GM12801 (cell line): Measurements from ENCODE around the gene MAP3K7CL.

Experiments used
- TF ChIP-seq, protein P1 (sequence below): IDR thresholded peaks from one replicate; pipeline ENCODE4 v1.5.1; 2011; ENCODE audit warnings: control low read depth; ENCODE audit not compliant: insufficient read length; ENCODE audit errors: extremely low read depth

The MAP3K7CL gene, protein sequence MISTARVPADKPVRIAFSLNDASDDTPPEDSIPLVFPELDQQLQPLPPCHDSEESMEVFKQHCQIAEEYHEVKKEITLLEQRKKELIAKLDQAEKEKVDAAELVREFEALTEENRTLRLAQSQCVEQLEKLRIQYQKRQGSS

DNA sequence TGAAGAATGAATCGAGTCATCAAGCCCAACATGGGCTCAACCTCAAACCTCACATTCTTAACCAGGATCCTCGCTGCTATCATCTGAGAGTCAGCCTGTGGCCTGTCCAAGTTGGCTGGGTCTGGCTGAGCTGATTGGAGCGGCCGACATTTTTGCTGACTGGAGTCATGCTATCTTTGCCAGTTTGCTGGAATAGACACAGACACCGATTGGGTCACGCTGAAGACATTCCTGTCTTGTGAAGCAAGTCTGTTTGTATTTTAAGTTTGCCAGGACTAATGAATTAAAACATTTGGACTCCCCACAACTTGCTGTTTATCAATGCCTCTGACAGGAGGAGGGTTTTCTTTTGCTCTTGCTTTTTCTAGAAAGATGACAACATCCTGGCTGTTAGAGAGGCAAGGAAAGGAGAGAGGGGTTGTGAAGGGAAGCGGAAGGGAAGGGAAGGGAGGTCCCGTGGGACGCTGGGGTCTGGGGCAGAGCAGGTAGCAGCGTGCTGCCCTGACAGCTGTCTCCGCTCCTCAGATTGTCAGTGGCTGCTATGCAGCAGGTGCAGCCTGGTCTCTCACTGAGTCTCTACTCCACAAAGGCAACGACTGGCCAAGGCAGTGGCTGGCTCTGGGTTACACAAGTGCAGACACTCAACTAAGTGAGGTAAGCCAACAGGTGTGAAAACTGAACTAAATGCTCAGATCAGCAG, at the start of gene MAP3K7CL:
MAP3K7CL (plus strand) TSS at position 375 of the 700 bp plus-strand sequence. CDS start 2,701 bp downstream, outside the sequence.
- TF ChIP-seq, protein P1, sequence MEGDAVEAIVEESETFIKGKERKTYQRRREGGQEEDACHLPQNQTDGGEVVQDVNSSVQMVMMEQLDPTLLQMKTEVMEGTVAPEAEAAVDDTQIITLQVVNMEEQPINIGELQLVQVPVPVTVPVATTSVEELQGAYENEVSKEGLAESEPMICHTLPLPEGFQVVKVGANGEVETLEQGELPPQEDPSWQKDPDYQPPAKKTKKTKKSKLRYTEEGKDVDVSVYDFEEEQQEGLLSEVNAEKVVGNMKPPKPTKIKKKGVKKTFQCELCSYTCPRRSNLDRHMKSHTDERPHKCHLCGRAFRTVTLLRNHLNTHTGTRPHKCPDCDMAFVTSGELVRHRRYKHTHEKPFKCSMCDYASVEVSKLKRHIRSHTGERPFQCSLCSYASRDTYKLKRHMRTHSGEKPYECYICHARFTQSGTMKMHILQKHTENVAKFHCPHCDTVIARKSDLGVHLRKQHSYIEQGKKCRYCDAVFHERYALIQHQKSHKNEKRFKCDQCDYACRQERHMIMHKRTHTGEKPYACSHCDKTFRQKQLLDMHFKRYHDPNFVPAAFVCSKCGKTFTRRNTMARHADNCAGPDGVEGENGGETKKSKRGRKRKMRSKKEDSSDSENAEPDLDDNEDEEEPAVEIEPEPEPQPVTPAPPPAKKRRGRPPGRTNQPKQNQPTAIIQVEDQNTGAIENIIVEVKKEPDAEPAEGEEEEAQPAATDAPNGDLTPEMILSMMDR = no peak

DNA sequence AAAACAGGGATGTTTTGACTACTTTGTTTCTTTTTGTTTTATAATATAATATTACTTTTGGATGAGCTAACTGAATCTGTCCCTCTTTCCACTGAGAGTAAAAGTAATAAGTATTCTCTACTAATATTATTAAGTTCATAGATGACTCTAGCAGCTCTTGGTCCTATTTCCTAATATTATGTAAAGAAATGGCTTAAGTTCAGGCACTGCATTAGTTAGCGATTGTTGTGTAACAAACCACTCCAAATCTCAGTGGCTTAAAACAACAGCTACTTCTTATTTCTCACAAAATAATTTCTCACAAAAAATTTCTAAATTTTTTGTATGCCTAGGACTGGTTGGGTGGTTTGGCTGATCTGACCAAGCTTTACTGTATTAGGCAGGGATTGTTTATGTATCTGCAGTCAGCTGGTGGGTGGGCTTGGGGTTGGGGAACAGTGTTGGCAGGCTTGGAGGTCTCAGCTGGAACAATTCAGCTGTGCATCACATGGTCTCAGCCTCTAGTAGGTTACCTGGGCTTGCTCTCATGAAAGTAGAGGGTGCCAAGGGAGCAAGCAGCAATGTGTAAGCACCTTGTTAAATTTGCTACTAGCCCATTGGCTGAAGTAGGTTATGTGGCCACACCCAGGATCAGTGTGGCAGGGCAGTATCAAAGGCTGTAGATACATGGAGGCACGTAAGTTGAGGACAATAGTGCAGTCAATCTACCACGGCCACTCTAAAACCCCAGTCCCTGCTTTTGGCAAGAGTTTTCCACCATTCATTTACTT, 48.2 kb upstream of the MAP3K7CL start:
- TF ChIP-seq, protein P1 = no peak

DNA sequence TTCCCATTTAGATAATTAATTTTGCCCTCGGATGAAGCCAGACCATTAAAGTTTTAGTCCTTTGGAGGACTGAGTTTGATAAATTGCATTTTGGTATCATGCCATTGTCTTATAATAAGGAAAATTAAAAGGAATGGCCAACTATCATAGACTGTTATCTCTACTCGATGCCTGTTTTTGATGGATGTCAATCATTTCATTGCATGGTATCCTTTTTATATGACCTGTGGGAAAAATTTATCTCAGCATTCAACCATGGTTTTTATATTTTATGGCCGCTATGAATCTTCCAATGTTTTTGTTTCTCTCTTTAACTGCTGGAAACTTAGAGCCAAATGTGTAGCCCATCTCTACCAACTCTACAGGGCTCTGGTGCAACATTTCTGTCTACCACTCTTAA, 47.1 kb upstream of the MAP3K7CL start:
- TF ChIP-seq, protein P1 = no peak

DNA sequence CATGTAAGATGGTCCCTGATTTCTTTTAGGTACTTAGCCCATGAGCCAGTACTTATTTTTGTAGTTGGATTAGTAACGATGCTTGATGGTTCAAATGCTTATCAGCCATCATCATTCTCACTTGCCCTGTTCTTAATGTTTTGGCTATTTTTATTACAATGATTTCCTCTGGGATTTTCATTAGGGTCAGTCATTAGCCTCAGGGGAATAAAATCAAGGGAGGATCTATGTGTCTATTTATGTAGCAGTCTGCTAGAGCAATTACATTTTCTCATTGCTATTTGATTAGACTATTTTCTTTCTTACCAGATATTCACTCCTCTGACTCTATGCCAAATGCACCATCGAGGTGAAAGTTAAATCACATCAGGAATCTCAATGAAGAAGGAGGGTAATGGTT, 46.1 kb upstream of the MAP3K7CL start:
- TF ChIP-seq, protein P1 = no peak

DNA sequence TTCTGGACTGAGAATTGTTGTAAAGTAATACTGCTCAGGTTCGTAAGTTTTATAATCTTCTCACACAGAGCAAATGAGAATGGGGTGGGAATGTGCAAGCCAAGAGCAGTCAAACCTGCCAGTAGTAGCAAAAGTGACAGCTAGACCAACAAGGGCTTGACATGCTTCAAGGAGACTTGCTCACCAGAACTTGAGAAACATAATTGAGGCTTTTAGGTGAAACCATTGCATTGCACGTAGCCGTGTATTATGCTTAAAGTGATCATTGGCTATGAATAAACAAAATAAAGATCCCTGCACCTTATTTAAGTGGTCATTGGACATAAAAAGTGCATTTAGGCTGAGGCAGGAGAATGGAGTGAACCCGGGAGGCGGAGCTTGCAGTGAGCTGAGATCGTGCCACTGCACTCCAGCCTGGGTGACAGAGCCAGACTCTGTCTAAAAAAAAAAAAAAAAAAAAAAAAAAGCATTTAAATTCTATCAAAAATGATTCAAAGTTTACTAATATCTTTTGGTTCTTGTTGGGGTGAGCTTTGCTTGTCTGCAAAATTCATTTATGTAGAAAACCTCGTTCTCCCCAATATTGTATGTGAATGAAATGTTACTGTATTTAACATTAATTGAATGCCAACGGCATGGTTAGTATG, 45.2 kb upstream of the MAP3K7CL start:
- TF ChIP-seq, protein P1 = no peak

DNA sequence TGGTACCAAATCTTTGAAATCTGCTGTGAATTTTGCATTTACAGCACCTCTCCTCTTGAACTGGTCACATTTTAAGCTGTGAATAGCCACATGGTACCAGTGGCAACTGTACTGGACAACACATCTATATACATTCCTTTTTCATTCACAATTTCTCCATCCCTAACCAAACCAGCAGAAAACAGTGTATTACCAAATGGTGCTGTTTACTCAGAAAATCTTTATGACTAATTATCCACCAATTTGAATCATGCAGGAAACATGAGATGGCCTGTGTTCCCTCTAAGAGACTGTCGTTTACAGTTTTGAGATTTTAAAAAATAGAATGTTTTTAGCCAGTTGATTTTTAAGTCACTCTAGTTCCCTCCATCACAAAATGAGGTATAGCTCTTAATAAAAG, 39.4 kb upstream of the MAP3K7CL start:
- TF ChIP-seq, protein P1 = no peak
